GM19328 (cell line): ENCODE measurements around the gene RSPH6A.
A peak's percentile ranks its signal among the peaks of the same experiment; 100 is the strongest.

Experiments
- ATAC-seq: cut with Tn5 transposase; IDR thresholded peaks from one replicate; pipeline ENCODE4 v1.9.1; 2021; ENCODE audit warnings: mild to moderate bottlenecking, moderate library complexity; ENCODE audit not compliant: unreplicated experiment

RSPH6A gene

DNA sequence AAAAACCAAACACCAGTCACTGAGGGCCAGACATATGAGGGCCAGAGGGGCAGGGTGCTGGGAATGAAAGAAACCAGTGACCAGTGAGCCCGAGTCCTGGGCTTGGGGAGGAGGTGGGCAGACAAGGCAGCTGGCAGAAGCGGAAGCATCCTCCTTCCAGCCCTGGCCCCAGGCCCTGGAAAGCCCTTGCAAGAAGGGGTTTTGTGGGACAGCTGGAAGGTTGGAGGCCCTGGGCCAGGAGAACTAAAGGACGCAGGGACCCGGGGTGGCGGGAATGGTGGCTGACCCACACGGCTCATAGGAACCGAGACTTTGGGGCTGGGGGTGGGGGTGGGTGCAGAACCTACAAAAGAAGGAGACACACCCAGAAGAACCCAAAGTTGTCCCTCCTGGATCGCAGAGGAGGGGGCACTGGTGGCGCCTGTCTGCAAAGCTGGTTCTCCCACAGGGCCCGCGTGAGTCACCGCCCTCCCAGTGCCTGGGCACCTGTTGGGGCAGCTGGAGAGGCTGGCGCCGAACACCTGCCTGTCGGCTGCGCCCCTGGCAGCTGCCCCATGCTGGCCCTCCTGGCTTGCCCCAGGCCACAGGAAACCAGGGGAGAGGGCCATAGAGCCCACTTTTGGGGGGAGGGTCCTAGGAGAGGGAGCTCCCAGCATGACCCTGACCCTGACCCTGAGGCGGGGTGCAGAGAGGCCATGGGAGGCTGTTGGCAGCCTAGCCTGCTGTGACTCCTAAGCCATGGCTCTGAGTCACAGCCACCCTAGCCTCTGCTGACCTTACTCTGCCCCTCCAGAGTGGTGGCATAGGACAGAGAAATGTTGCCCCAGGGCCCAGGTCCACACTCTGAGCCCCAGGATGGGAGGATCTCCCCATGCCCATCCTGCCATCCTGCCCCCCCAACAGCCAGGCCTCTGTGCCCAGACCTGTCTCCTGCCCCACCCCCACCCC, 33.6 kb downstream of the RSPH6A start:
- no peak for ATAC-seq

- no peak for ATAC-seq
Observed at GRCh38 chr19:45780448-45781213, 34.5 kb downstream of the RSPH6A start.

- ATAC-seq, result no peak
Observed at GRCh38 chr19:45780146-45780447, 35.0 kb downstream of the RSPH6A start.

DNA sequence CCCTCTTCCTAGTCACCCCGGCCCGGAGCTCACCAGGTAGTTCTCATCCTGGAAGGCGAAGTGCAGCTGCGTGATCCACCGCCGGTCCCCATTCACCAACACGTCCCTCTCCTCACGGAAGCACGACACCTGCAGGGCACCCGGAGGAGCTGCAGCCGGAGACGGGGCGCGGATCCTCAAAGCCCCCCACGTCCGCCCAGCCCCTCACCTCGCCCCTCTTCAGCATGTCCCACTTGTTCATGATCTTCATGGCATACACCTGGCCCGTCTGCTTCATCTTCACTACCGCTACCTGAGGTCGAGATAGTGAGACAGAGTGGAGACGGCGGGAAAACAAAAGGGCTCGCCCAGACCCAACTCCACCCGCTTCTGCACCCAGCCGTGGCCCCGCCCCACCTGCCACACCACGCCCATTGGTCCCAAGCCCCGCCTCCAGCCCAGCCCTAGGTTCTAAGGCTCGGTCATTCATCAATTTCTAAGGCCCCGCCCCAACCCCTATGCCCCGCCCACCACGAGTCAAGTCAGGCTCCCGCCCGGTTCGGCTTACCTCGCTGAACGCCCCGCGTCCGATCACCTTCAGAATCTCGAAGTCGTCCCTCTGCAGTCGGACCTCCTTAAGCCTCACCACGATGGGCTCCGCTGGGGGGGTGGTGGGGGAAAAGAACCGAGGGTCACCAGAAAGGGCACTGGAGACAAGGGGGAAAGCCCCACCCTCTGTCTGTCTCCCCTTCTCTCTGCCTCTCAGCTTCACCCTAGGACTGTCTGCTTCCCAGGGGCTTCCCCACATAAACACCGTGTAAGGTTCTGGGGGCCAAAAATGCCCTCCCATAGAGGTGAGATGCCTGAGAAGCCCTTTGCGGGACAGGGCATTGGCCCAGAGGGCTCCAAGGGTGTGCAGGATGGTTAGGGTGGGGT, 35.6 kb downstream of the RSPH6A start:
- peak; percentile 74 for ATAC-seq

DNA sequence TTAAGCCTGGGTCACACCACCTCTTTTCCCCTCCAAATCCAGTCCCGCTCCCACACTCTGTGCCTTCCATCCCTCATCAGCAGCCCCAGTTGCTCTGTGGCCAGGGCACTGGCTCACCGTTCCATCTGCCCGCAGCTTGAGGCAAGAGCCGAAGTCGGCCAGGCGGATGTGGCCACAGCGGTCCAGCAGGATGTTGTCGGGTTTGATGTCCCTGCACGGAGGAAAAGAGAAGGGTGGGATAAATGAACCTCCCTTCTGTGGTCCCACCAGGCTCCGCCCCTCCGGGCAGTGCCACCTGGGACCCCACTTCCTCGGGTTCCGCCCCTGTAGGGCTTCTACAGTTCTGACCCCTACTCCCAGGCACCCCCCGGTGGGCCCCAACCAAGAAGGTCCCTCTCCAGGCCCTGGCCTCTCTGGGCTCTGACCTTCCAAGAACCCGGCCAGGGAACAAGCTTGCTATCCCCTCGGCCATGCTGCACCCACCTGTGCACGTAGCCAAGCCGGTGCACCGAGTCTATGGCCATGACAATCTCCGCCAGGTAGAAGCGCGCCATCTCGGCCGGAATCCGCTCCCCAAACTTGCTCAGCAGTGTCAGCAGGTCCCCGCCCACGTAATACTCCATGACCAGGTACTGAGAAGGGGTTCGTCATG, 37.0 kb downstream of the RSPH6A start:
- no peak for ATAC-seq

DNA sequence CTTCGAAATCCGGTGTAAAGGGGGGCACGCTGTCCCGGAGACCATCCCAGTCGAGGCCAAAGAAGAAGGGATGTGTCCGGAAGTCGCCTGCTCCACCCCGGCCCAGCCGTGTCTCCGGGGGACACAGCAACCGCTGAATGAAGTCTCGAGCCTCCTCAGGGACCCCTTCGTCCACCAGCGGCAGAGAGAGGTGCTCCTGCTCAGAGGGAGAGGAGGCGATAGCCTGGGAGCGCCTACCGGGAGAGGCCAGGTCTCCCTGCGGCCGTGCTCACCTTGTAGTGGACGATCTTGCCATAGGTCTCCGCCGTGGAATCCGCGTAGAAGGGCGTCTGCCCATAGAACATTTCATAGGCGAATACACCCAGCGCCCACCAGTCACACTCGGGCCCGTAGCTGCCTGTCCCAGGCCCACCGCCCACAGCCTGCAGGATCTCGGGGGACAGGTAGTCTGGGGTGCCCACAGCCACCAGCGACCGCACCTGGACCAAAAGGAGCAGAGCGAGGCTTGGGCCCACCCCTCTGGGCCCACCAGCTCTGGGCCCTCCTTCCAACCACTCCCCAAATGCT, 37.6 kb downstream of the RSPH6A start:
- no peak for ATAC-seq

DNA sequence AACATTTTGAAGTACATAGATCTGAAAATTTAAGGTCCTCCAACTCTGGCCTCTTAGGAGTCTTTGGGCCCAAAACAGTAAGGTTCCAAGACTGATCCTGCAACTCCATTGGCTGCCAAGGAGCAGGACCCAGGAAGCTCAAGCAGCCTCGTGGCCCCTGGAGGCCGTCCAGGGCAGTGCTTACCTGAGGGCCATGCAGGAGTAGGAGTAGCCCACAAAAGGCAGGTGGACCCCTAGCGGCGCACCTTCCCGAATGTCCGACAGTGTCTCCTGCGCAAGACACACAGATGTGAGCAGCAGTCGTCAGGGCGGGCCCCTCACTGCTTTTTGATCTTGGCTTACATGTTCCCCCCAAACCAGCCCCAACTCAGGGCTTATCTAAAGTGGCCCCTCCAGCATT, 40.3 kb downstream of the RSPH6A start:
- no peak for ATAC-seq

- no peak for ATAC-seq
Observed at GRCh38 chr19:45773384-45773783, 41.7 kb downstream of the RSPH6A start.

DNA sequence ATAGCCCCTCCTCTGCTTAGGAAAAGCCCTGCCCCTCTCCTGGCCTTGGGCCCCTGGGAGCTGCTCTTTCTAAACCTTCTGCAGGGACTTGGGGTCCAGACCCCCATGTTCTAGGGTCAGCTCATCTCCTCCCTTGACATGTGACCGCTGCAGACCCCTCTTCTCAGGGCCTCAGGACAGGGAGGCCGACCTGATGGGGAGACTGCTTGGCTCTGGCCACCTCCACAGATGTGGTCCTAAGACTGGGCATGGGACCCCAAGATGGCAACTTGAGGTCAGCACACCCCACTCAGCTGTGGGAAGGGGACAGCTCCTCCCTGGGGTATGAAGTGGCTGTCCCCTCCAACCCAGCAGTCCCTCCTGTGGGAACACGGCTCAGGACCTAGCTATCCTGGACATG, 42.2 kb downstream of the RSPH6A start:
- no peak for ATAC-seq

DNA sequence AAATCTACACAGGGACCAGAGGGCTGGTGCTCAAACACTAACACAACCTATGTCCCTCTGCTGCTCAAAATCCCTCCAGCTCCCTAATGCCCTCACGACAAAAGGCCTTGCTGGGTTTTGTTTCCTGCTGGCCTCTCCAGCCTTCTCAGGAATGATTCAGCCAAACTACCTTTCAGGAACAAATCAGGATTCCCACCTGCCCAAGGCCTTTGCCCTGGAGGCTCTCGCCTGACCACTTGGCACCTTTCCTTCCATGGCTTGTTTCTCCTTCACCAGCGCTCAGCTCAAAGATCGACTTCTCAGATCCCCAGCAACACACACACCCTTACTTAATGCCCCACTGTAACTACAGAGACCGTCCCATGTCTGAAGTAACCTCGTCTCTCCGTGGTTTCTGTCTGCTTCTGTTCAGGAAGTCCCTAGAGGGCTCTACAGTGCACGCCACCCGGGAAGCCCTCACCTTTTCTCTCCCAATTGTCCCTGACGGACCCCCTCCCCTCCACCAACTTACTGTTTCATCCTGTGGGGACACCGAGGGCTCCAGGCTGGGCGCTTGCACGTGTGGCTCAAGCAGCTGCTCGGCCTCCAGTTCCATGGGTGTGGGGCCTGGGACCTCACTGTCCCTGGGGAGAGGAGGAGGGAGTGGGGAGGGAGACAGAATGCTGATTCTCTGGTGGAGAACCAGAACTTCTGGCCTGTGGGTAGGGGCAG, 42.8 kb downstream of the RSPH6A start:
- no peak for ATAC-seq

GRCh38 chr19:45771311-45771933, 43.7 kb downstream of the RSPH6A start:
- ATAC-seq, result no peak

DNA sequence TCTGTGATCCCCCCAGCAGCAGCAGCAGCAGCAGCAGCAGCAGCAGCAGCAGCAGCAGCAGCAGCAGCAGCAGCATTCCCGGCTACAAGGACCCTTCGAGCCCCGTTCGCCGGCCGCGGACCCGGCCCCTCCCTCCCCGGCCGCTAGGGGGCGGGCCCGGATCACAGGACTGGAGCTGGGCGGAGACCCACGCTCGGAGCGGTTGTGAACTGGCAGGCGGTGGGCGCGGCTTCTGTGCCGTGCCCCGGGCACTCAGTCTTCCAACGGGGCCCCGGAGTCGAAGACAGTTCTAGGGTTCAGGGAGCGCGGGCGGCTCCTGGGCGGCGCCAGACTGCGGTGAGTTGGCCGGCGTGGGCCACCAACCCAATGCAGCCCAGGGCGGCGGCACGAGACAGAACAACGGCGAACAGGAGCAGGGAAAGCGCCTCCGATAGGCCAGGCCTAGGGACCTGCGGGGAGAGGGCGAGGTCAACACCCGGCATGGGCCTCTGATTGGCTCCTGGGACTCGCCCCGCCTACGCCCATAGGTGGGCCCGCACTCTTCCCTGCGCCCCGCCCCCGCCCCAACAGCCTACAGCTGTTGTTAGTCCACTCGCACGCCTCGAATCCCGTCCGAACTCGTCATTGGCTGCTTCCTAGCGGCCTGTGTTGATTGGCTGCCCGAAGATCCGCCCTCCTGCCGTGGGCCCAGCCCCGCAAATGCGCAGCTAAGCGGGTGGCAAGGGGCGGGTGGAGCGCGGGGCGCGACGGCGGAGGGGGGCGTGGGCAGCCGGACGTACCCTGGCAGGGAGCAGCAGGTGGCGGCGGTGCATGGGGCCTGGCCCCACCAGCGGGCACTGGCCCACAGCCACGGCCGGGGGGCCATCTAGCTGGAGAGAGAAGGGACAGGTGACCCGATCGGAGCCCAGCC, 44.7 kb downstream of the RSPH6A start:
- ATAC-seq, result peak; percentile 38

DNA sequence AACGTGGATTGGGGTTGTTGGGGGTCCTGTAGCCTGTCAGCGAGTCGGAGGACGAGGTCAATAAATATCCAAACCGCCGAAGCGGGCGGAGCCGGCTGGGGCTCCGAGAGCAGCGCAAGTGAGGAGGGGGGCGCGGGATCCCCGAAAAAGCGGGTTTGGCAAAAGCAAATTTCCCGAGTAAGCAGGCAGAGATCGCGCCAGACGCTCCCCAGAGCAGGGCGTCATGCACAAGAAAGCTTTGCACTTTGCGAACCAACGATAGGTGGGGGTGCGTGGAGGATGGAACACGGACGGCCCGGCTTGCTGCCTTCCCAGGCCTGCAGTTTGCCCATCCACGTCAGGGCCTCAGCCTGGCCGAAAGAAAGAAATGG, 45.3 kb downstream of the RSPH6A start:
- no peak for ATAC-seq

- ATAC-seq, result peak; percentile 61
Observed at GRCh38 chr19:45768984-45769782, 45.9 kb downstream of the RSPH6A start, which contains the start of gene SIX5. Gene SIX5, minus strand, starts transcription at chr19:45769252. Its CDS starts 408 bp downstream, at chr19:45768844.

DNA sequence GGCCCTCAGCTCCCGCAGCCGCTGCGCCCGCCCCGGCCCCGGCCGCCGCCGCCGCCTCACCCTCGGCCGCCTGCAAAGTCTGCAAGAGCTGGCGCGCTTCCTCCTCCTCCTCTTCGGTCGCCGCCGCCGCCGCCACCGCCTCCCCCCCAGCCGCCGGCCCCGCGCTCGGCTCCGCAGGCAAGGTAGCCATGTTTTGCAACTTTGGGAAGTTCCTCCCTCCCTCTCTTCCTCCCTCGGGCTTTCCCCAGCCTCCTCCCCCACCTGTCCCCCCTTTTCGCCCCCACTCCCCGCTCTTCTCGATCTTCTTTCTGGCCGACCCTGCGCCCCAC, 46.5 kb downstream of the RSPH6A start:
- ATAC-seq, result no peak

DNA sequence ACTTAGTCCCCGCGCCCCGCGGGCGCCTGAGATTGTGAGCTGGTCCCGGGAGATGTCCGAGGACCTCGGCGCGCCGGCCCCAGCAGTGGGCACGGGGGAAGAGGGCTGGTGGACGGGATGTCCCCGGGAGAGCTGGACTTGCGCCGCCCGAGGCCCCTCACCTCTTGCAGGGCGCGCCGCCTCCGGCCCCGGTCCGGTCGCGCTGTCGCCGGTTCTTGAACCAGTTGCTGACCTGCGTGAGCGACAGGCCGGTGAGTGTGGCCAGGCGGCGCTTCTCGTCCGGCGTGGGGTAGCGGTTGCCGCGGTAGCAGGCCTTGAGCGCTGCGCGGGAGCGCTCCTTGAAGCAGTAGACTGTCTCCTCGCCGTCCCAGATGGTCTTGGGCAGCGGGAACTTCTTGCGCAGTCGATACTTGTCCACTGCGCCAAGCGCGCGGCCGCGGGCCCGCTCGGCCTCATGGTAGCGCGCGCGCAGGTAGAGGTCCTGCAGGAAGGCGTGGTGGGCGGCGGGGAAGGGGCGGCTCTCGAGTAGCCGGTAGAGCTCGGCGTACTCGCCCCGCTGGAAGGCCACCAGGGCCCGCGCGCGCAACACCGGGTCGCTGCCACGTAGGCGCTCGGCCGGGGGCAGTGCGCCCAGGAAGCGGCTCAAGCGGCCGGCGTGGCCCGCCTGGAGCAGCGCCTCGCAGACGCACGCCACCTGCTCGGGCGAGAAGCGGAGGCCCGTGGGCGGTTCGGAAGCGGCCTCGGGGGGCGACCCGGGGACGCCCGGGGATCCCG, 47.0 kb downstream of the RSPH6A start:
- no peak for ATAC-seq

DNA sequence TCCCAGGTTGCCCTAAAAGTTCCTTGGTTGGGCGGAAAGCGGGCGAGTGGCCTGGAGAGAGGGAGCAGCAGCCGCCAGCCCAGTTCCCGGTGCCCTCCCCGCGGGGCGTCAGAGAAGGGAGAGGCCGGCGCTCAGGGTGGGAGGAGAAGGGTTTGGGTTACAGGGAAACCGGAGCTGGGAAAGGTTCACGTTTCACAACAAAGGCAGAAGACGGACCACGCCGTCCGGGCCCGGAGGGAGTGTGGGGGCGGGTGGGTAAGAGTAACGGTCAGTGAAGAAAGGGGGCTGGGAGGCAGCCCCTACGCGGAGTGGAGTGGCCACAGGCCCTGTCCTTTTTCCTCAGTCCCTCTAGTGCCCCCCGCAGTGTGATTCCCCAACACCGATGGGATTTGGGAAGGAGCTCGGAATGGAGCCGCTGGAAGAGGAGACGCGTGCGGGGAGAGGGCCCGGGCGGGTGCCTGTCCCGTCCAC, 47.7 kb downstream of the RSPH6A start:
- no peak for ATAC-seq
